B cell (primary cell): ENCODE data around the gene MMS22L. TPM values are rescaled to one million over a fixed set of nuclear protein-coding genes. Genes with fewer than 3 reads are reported as not detected.

Experiments used
- ATAC-seq: fragments of 200-7000 bp; cut with Tn5 transposase; one replicate; pipeline ENCODE4 v1.10.0; 2021; ENCODE audit warnings: low read depth, mild to moderate bottlenecking, moderate number of reproducible peaks, moderate library complexity
- CTCF ChIA-PET: fragments of 350-600 bp; sonication (Branson Sonifier 250); formaldehyde crosslinking; loops from one replicate; lab custom pipeline; 2021; ENCODE audit warnings: antibody characterized with exemption, inconsistent platforms; lab: Charles Lee
- POLR2A ChIA-PET: fragments of 350-600 bp; sonication (Branson Sonifier 250); formaldehyde crosslinking; loops from one replicate; lab custom pipeline; 2021; ENCODE audit warnings: antibody characterized with exemption; lab: Charles Lee
- DNase-seq: peaks from one replicate; pipeline ENCODE4 v3.0.0; 2013
- H2AFZ ChIP-seq: 2 replicates; pipeline ENCODE4 v1.6.1; 2012; ENCODE audit warnings: mild to moderate bottlenecking, low read depth, low read length; ENCODE audit not compliant: insufficient read depth, poor library complexity, severe bottlenecking
- H3K27ac ChIP-seq, 2 donors: 1 replicate in 1 of 2; 2 replicates in 1 of 2; pipeline ENCODE4 v1.5.1; 2012 to 2013; ENCODE audit warnings: low read length in 2 of 2, mild to moderate bottlenecking in 2 of 2, moderate library complexity in 1 of 2
- H3K27me3 ChIP-seq, 4 experiments: fragments of 200-600 bp in 1 of 4; sonication (generic) in 1 of 4; replicated peaks in 1 of 4; 1 replicate in 2 of 4; 2 replicates in 2 of 4; pipeline versions ENCODE4 v1.6.1 to v1.7.0; 2013 to 2016; ENCODE audit warnings: low read length in 3 of 4, mild to moderate bottlenecking in 2 of 4, mixed read lengths in 1 of 4, moderate library complexity in 1 of 4; ENCODE audit not compliant: insufficient read depth in 4 of 4, control insufficient read depth in 3 of 4; ENCODE audit errors: control extremely low read depth in 1 of 4
- H3K36me3 ChIP-seq, 2 experiments: replicated peaks in 1 of 2; 1 replicate in 1 of 2; 2 replicates in 1 of 2; pipeline versions ENCODE4 v1.6.1 to v1.7.1; 2013; ENCODE audit warnings: low read length in 1 of 2; ENCODE audit not compliant: insufficient read depth in 2 of 2, control insufficient read depth in 1 of 2; ENCODE audit errors: control extremely low read depth in 1 of 2, extremely low read depth in 1 of 2
- H3K4me1 ChIP-seq, 2 donors: fragments of 200-600 bp in 1 of 2; sonication (generic) in 1 of 2; 1 replicate in 1 of 2; 2 replicates in 1 of 2; pipeline versions ENCODE4 v1.5.1 to v1.6.1; 2013 to 2017; ENCODE audit warnings: low read length in 2 of 2; ENCODE audit not compliant: control insufficient read depth in 2 of 2, insufficient read depth in 2 of 2
- H3K4me2 ChIP-seq: replicated peaks from 2 replicates; pipeline ENCODE3; 2012; ENCODE audit warnings: mild to moderate bottlenecking, low read depth, low read length; ENCODE audit not compliant: poor library complexity, severe bottlenecking
- H3K4me3 ChIP-seq, 5 experiments: fragments of 200-600 bp in 1 of 5; sonication (generic) in 1 of 5; 1 replicate in 3 of 5; 2 replicates in 2 of 5; pipeline versions ENCODE4 v1.5.1 to v1.7.0; 2011 to 2016; ENCODE audit warnings: low read length in 4 of 5, mild to moderate bottlenecking in 4 of 5, low read depth in 2 of 5, control low read depth in 1 of 5, moderate library complexity in 1 of 5; ENCODE audit not compliant: insufficient read depth in 1 of 5; ENCODE audit errors: control extremely low read depth in 1 of 5, extremely low read depth in 1 of 5
- H3K79me2 ChIP-seq: fragments of 200-600 bp; sonication (generic); one replicate; pipeline ENCODE4 v1.6.0; 2016; ENCODE audit warnings: low read length; ENCODE audit not compliant: control insufficient read depth, insufficient read depth
- H3K9ac ChIP-seq: fragments of 200-600 bp; sonication (generic); 2 replicates; pipeline ENCODE4 v1.6.1; 2017; ENCODE audit warnings: mild to moderate bottlenecking, low read length, moderate library complexity
- H3K9me3 ChIP-seq, 3 donors: one replicate each; pipeline versions ENCODE4 v1.6.1 to v1.7.1; 2013; ENCODE audit warnings: low read length in 2 of 3; ENCODE audit not compliant: control insufficient read depth in 2 of 3, insufficient read depth in 1 of 3; ENCODE audit errors: control extremely low read depth in 1 of 3
- H4K20me1 ChIP-seq: 2 replicates; pipeline ENCODE4 v1.6.0; 2012; ENCODE audit warnings: mild to moderate bottlenecking, low read length; ENCODE audit not compliant: insufficient read depth, control insufficient read depth, poor library complexity, severe bottlenecking
- H3K27ac Mint-ChIP-seq: one replicate; pipeline ENCODE4 v1.8.0; 2021; ENCODE audit warnings: mixed read lengths
- H3K27me3 Mint-ChIP-seq: one replicate; pipeline ENCODE4 v1.8.0; 2021; ENCODE audit warnings: mixed read lengths
- H3K4me1 Mint-ChIP-seq: one replicate; pipeline ENCODE4 v1.8.0; 2021; ENCODE audit warnings: mixed read lengths
- H3K4me3 Mint-ChIP-seq: one replicate; pipeline ENCODE4 v1.8.0; 2021; ENCODE audit warnings: mixed read lengths
- H3K9me3 Mint-ChIP-seq: one replicate; pipeline ENCODE4 v1.8.0; 2022; ENCODE audit warnings: mixed read lengths; ENCODE audit not compliant: insufficient read depth
- EZH2 ChIP-seq: IDR thresholded peaks from 2 replicates; pipeline ENCODE4 v1.6.1; 2012; ENCODE audit warnings: borderline replicate concordance, low read depth, mild to moderate bottlenecking, moderate library complexity, low read length; ENCODE audit not compliant: insufficient read depth, poor library complexity, severe bottlenecking
- WGBS: methylation state at CpG from one replicate; pipeline ENCODE4 v1.1.5; 2013; ENCODE audit warnings: missing lambda C conversion rate; ENCODE audit not compliant: insufficient coverage; 5-methylcytosine and 5-hydroxymethylcytosine counted together
- intact Hi-C: fragments of 100-400 bp; cut with micrococcal nuclease; formaldehyde crosslinking; loops from one replicate; pipeline ENCODE4 v1.10.0; 2022
- polyA plus RNA-seq: library from polyadenylated mRNA; depleted of rRNA; stranded (reverse); fragments of >200 nt; gene quantifications from 2 replicates; pipeline ENCODE4 v1.2.3, GENCODE V29; 2012
- total RNA-seq, 2 donors: library from RNA; stranded (reverse); fragments of 120-200 nt in 1 of 2; gene quantifications; 1 replicate in 1 of 2; 2 replicates in 1 of 2; pipeline versions ENCODE4 v1.2.3 to v1.2.4, GENCODE V29; 2013 to 2022
- TF ChIP-seq, protein P1 (sequence below): fragments of 200-600 bp; IDR thresholded peaks from one replicate; pipeline ENCODE4 v1.8.0; 2022; ENCODE audit warnings: antibody characterized with exemption, mild to moderate bottlenecking

MMS22L gene
- total and polyA plus RNA-seq, 2 donors (not counting 1 experiment from before 2014, with no cell fraction given) = 3.2 to 20.5 TPM

DNA sequence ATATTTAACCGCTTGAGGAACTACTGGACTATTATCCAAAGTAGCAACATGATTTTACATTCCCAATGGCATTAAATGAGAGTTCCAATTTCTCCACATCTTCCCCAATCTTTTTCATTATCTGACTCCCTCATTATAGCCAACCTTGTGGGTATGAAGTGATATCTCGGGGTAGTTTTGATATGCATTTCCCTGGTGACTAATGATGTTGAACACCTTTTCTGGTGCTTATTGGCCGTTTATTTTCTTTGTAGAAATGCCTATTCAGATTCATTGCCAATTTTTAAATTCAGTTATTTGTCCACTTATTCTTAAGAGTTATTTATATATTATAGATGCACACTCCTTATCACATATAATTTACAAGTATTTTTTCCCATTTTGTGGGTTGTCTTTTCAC lies 129.0 kb downstream of the MMS22L start:
- Mint-ChIP-seq H3K4me3 (no peak overlapping the region), H3K4me1 (no peaks in the 10 kb centered on the region), H3K27me3 (no peaks in the 10 kb centered on the region), H3K9me3 (peaks cover 6% of the 10 kb centered on the region), H3K27ac (no peak overlapping the region)
- Histone ChIP-seq H3K79me2 (no peaks in the 10 kb centered on the region), H3K27ac (no peak overlapping the region), H2AFZ (no peak overlapping the region), H4K20me1 (no peaks in the 10 kb centered on the region), H3K4me3 (no peak overlapping the region), H3K4me2 (no peak overlapping the region), H3K9ac (no peak overlapping the region), H3K27me3 (no peaks in the 10 kb centered on the region), H3K36me3 (peaks cover 0 to 5% of the 10 kb centered on the region in 2 experiments), H3K4me1 (no peaks in the 10 kb centered on the region), H3K9me3 (peaks cover 0 to 5% (median 0%) of the 10 kb centered on the region in 3 donors)
- intact Hi-C loops = no loop called here
- TF ChIP-seq EZH2 = no peak
- TF ChIP-seq, protein P1, sequence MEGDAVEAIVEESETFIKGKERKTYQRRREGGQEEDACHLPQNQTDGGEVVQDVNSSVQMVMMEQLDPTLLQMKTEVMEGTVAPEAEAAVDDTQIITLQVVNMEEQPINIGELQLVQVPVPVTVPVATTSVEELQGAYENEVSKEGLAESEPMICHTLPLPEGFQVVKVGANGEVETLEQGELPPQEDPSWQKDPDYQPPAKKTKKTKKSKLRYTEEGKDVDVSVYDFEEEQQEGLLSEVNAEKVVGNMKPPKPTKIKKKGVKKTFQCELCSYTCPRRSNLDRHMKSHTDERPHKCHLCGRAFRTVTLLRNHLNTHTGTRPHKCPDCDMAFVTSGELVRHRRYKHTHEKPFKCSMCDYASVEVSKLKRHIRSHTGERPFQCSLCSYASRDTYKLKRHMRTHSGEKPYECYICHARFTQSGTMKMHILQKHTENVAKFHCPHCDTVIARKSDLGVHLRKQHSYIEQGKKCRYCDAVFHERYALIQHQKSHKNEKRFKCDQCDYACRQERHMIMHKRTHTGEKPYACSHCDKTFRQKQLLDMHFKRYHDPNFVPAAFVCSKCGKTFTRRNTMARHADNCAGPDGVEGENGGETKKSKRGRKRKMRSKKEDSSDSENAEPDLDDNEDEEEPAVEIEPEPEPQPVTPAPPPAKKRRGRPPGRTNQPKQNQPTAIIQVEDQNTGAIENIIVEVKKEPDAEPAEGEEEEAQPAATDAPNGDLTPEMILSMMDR = no peak
- ChIA-PET CTCF (no interaction called here), POLR2A (no interaction called here)
- no CpG with 5 or more reads among the region's 3 CpGs for WGBS
- ATAC-seq = no peak
- DNase-seq = no peak

DNA sequence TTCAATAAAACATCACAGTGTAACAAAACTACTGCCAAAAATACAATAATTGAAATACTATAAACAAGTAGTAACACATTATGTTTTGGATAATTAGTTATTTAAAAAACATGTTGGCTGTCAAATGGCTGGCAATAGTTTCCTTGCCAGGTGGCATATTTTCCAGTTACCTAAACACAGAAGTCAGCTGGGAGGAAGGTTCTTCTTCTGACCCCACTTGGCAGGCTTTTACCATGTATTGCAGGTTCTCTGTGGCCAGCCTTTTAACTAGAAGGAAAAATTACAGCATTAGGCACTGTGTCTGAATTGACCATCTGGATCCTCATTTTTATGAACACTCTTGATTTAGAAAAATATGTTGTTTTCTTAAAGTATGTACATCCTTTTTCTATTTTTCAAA lies 131.4 kb downstream of the MMS22L start:
- no peaks in the 10 kb centered on the region for H3K79me2 ChIP-seq
- H3K36me3 ChIP-seq = peaks cover 3 to 5% of the 10 kb centered on the region in 2 experiments
- H3K27me3 ChIP-seq = no peaks in the 10 kb centered on the region
- no peak overlapping the region for H3K4me2 ChIP-seq
- H3K27ac Mint-ChIP-seq = no peak overlapping the region
- ChIA-PET CTCF (no interaction called here), POLR2A (no interaction called here)
- no peak overlapping the region for H2AFZ ChIP-seq
- ATAC-seq = no peak
- H3K27ac ChIP-seq = no peak overlapping the region
- TF ChIP-seq, protein P1 = no peak
- TF ChIP-seq EZH2 = no peak
- intact Hi-C loops = no loop called here
- no peak overlapping the region for H3K4me3 ChIP-seq
- no peaks in the 10 kb centered on the region for H3K27me3 Mint-ChIP-seq
- H3K9ac ChIP-seq = no peak overlapping the region
- H3K4me1 ChIP-seq = no peaks in the 10 kb centered on the region
- H3K9me3 Mint-ChIP-seq = no peaks in the 10 kb centered on the region
- H3K9me3 ChIP-seq = peaks cover 0 to 5% (median 0%) of the 10 kb centered on the region in 3 donors
- no peak overlapping the region for H3K4me3 Mint-ChIP-seq
- no peaks in the 10 kb centered on the region for H4K20me1 ChIP-seq
- no peaks in the 10 kb centered on the region for H3K4me1 Mint-ChIP-seq
- no peak for DNase-seq
